T-helper 2 cell treated with Interferon-gamma antibody and Interleukin-4, amounts not matched to agents 100 ng/mL and 5 ng/mL, for 36 hours (primary cell): ENCODE data around the gene SPOPL. TPM values are rescaled to one million over a fixed set of nuclear protein-coding genes. Genes with fewer than 3 reads are reported as not detected.
"Not testable (repeated sequence)": the region's sequence is repeated elsewhere in the genome, so short reads cannot be mapped to it uniquely, and the experiment has no call there.

Source experiments
- intact Hi-C: fragments of 100-400 bp; cut with micrococcal nuclease; formaldehyde crosslinking; loops from one replicate; pipeline ENCODE4 v1.15.1; 2023
- total RNA-seq: library from RNA; stranded (reverse); gene quantifications from 2 replicates; pipeline ENCODE4 v1.2.3, GENCODE V29; 2022

The SPOPL gene
- total RNA-seq, 1 donor from 2014 or later = 13.4 TPM

DNA sequence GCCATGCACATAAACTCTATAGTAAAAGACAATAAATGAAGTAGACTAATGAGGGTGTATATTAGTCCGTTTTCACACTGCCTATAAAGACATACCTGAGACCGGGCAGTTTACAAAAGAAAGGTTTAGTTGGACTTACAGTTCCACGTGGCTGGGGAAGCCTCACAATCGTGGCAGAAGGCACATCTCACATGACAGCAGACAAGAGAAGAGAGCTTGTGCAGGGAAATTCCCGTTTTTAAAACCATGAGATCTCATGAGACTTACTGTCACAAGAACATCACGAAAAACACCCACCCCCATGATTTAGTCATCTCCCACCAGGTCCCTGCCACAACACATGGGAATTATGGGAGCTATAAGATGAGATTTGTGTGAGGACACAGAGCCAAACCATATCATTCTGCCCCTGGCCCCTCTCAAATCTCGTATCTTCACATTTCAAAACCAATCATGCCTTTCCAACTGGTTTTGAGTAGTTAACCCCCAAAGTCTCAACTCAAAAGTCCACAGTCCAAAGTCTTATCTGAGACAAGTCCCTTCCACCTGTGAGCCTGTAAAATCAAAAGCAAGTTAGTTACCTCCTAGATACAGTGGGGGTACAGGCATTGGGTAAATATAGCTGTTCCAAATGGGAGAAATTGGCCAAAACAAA is 21.6 kb downstream of the SPOPL start:
- intact Hi-C loops = not testable (repeated sequence)

DNA sequence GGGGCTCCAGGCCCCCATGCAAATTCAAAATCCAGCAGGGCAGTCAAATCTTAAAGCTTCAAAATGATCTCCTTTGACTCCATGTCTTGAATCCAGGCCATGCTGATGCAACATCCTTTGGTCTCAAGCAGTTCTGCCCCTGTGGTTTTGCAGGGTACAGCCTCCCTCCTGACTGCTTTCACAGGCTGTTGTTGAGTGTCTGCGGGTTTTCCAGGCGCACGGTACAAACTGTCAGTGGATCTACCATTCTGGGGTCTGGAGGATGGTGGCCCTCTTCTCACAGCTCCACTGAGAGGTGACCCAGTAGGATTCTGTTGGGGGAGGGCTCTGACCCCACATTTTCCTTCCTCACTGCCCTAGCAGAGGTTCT is 22.1 kb downstream of the SPOPL start:
- intact Hi-C loops = not testable (repeated sequence)

- intact Hi-C loops = not testable (repeated sequence)
These were observed 22.8 kb downstream of the SPOPL start for GRCh38 chr2:138524353-138524752.

GRCh38 chr2:138531913-138532312 is 30.3 kb downstream of the SPOPL start:
- intact Hi-C loops = no loop called here

GRCh38 chr2:138534791-138535190 is 33.2 kb downstream of the SPOPL start:
- intact Hi-C loops = no loop called here

- intact Hi-C loops = no loop called here
These were observed 34.7 kb downstream of the SPOPL start for GRCh38 chr2:138536302-138536701.

GRCh38 chr2:138536740-138537139 is 35.2 kb downstream of the SPOPL start:
- intact Hi-C loops = no loop called here

GRCh38 chr2:138537170-138537915 is 35.8 kb downstream of the SPOPL start:
- intact Hi-C loops = no loop called here

DNA sequence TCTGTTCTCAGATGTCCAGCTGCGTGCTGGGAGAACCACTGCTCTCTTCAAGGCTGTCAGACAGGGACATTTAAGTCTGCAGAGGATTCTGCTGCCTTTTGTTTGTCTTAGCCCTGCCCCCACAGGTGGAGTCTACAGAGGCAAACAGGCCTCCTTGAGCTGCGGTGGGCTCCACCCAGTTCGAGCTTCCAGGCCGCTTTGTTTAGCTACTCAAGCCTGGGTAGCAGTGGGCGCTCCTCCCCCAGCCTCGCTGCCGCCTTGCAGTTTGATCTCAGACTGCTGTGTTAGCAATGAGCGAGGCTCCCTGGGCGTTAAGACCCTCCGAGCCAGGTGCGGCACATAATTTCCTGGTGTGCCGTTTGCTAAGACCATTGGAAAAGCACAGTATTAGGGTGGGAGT is 42.6 kb downstream of the SPOPL start:
- intact Hi-C loops = not testable (repeated sequence)

DNA sequence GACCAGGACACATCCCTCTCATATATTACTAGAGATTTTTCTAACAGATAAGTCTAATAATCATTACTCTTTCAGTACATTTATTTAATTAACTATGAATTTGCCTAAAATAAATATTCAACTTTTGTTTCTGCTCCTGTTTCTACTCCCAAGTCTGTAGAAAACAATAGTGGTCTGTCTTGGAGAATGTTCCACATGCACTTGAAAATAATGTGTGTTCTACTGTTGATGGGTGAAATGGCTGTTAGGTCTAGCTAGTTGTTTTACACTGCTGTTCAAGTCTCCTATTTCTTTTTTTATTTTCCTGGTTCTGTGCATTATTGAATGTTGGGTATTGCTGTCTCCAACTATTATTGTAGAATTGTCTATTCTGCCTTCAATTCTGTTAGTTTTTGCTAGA is 47.2 kb downstream of the SPOPL start:
- intact Hi-C loops = no loop called here

GRCh38 chr2:138550172-138550571 is 48.6 kb downstream of the SPOPL start:
- intact Hi-C loops = no loop called here

GRCh38 chr2:138550670-138551287 is 49.2 kb downstream of the SPOPL start:
- intact Hi-C loops = no loop called here

GRCh38 chr2:138554123-138554522 is 52.6 kb downstream of the SPOPL start:
- intact Hi-C loops = no loop called here

GRCh38 chr2:138559641-138560040 is 58.1 kb downstream of the SPOPL start:
- intact Hi-C loops = no loop called here

DNA sequence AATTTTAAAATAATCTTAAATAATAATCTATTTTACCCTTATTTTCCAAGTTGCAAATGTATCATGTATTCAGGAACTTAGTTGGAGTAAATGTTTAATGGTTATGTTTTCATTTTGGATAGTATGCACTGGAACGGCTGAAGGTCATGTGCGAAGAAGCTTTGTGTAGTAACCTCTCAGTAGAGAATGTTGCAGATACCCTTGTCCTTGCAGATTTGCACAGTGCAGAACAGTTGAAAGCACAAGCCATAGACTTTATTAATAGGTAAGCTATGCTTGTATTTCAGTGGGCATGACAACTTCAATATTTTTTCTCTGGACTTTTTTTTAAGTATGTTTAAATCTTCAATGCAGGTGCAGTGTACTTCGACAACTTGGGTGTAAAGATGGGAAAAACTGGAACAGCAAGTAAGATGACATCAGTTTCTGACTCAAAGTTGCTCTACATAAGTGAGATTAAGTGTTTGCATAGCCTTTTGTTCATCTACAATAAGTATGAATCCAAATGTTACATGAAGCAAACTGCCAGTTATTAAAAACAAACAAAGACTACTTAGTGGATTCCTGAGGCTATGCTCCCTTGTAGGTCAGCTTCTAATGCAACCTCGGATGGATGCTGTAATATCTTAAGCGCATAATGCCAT is 63.1 kb downstream of the SPOPL start:
- intact Hi-C loops = no loop called here

DNA sequence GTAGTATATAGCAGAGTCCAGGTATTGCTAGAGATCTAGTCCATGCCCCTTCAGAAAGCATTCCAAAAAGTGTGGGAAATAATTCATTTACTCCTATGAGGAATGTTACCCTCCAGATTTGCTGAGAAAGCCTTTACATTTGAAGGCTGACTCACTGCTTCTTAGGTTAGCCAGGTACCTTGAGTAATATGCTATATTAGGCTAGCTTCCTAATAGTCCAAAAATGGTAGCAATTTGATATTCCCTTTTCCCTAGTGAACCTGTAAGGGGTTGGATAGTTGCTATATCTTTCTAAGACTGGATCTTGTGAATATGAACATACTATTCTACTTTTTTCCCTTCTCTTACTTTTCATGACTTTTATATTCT is 63.6 kb downstream of the SPOPL start:
- intact Hi-C loops = no loop called here

- intact Hi-C loops = no loop called here
These were observed 70.7 kb downstream of the SPOPL start for GRCh38 chr2:138572318-138572717.

DNA sequence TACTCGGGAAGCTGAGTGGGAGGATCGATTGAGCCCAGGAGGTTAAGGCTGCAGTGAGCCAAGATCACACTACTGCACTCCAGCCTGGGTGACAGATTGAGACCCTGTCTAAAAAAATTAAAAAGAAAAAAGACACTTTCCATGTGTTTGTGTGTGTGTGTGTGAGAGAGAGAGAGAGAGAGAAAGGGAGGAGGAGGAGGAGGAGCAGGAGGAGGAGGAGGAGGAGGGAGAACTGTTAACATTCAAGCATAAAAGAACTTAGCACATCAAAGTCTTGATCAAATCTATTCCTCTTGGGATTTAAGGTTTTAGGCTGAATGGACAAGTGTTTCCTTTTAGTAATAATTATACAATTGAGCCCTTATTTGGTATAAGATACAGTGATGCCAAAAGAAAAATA is 75.5 kb downstream of the SPOPL start:
- intact Hi-C loops = no loop called here

- intact Hi-C loops = no loop called here
These were observed 78.0 kb downstream of the SPOPL start for GRCh38 chr2:138579556-138579955.

- intact Hi-C loops = no loop called here
These were observed 80.3 kb downstream of the SPOPL start for GRCh38 chr2:138581909-138582308.

- intact Hi-C loops = no loop called here
These were observed 88.1 kb downstream of the SPOPL start for GRCh38 chr2:138589663-138590062.

DNA sequence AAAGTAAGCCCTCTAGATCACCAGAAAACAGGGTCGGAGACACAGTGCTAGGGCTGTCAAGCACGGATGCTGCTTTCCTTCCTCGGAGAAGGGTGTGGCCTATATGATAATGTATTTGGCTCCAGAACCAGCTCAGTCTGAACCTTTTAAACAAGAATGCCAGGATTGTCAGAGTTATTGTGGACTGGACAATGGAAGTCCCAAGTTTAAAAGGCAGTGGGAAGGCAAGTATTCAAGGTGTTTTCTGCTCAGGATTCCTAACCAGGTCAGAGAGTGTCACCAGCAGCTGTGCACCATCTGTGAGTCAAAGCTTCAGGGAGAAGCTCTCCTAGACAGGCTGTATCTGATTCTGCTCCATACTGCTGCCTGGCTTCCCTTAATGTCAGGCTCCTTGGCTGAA is 94.8 kb downstream of the SPOPL start:
- intact Hi-C loops = no loop called here
